PC-9 (cell line): ENCODE data around the gene GFAP. TPM values are rescaled to one million over a fixed set of nuclear protein-coding genes. Genes with fewer than 3 reads are reported as not detected.

ENCODE experiments used
- BruUV-seq: library from RNA; stranded (reverse); fragments of 400-500 nt; replicated peaks from 2 replicates; lab custom pipeline; 2021; lab: Mats Ljungman, UMichigan
- CTCF ChIA-PET: fragments of 300-600 bp; sonication (Branson Sonifier 250); formaldehyde crosslinking; loops from one replicate; lab custom pipeline; 2022; ENCODE audit warnings: antibody characterized with exemption; lab: Charles Lee
- POLR2A ChIA-PET: fragments of 300-600 bp; sonication (Branson Sonifier 250); formaldehyde crosslinking; loops from one replicate; lab custom pipeline; 2022; ENCODE audit warnings: antibody characterized with exemption; ENCODE audit not compliant: unreplicated experiment; lab: Charles Lee
- DNase-seq, 2 experiments: peaks; one replicate each; pipeline versions ENCODE4 v3.0.0 to v3.0.0-alpha.2; 2015 to 2022; ENCODE audit warnings: mixed read lengths in 1 of 2
- H2AFZ ChIP-seq: fragments of 200-600 bp; sonication (generic); 2 replicates; pipeline ENCODE4 v1.8.1; 2017; ENCODE audit warnings: antibody characterized with exemption
- H3F3A ChIP-seq: fragments of 200-600 bp; sonication (generic); 2 replicates; pipeline ENCODE4 v1.8.1; 2017; ENCODE audit warnings: antibody characterized with exemption, mild to moderate bottlenecking, low read depth; ENCODE audit not compliant: insufficient read depth
- H3K27ac ChIP-seq: fragments of 200-600 bp; sonication (generic); 2 replicates; pipeline ENCODE4 v1.6.1; 2016; ENCODE audit warnings: mixed run types
- H3K27me3 ChIP-seq: fragments of 200-600 bp; sonication (generic); 2 replicates; pipeline ENCODE4 v1.6.1; 2016; ENCODE audit warnings: low read depth, mixed run types; ENCODE audit not compliant: insufficient read depth
- H3K36me3 ChIP-seq: fragments of 200-600 bp; sonication (generic); 2 replicates; pipeline ENCODE4 v1.6.1; 2016; ENCODE audit warnings: low read depth, mixed run types
- H3K4me1 ChIP-seq: fragments of 200-600 bp; sonication (generic); replicated peaks from 2 replicates; pipeline ENCODE4 v1.6.1; 2016; ENCODE audit warnings: mixed run types; ENCODE audit not compliant: insufficient read depth
- H3K4me2 ChIP-seq: fragments of 200-600 bp; sonication (generic); 2 replicates; pipeline ENCODE4 v1.6.1; 2017; ENCODE audit warnings: mixed run types
- H3K4me3 ChIP-seq: fragments of 200-600 bp; sonication (generic); 2 replicates; pipeline ENCODE4 v1.6.1; 2016; ENCODE audit warnings: mixed run types
- H3K79me2 ChIP-seq: fragments of 200-600 bp; sonication (generic); 2 replicates; pipeline ENCODE4 v1.6.1; 2017; ENCODE audit warnings: low read depth, mixed run types
- H3K9me2 ChIP-seq: fragments of 200-600 bp; sonication (generic); 2 replicates; pipeline ENCODE4 v1.8.1; 2017; ENCODE audit warnings: mild to moderate bottlenecking; ENCODE audit not compliant: insufficient read depth
- H3K9me3 ChIP-seq: fragments of 200-600 bp; sonication (generic); 2 replicates; pipeline ENCODE4 v1.8.1; 2016; ENCODE audit warnings: low read depth; ENCODE audit not compliant: insufficient read depth
- H4K20me1 ChIP-seq: fragments of 200-600 bp; sonication (generic); 2 replicates; pipeline ENCODE4 v1.8.1; 2017; ENCODE audit not compliant: insufficient read depth
- CTCF ChIP-seq: fragments of 200-600 bp; sonication (generic); conservative IDR thresholded peaks from 2 replicates; pipeline ENCODE4 v1.6.1; 2017; ENCODE audit warnings: mixed run types, antibody characterized with exemption, mild to moderate bottlenecking, moderate library complexity
- EZH2 ChIP-seq: fragments of 200-600 bp; sonication (generic); IDR thresholded peaks from 2 replicates; pipeline ENCODE4 v1.8.0; 2017; ENCODE audit warnings: antibody characterized with exemption, low read depth
- intact Hi-C: fragments of 100-400 bp; cut with micrococcal nuclease; formaldehyde crosslinking; loops from one replicate; pipeline ENCODE4 v1.10.0; 2022; ENCODE audit not compliant: unreplicated experiment
- total RNA-seq: library from RNA; stranded (reverse); gene quantifications from 2 replicates; pipeline ENCODE4 v1.2.3, GENCODE V29; 2021

The GFAP gene
- total RNA-seq, 1 experiment from 2014 or later, result not detected

- ChIA-PET POLR2A (interaction anchor here (0.5 kb wide), 1 partner anchor 351 kb away, joined by 4 read pairs; no protein-coding TSS in a partner anchor), CTCF (interaction anchor here (0.6 kb wide), 1 partner anchor 840 kb away, joined by 4 read pairs; no protein-coding TSS in a partner anchor)
- H2AFZ ChIP-seq, result no peak overlapping the region
- no peak overlapping the region for H3K4me3 ChIP-seq
- no peak overlapping the region for H3K4me2 ChIP-seq
- DNase-seq, result no peak
- TF ChIP-seq CTCF (no peak), EZH2 (no peak)
- no peaks in the 10 kb centered on the region for H3K9me3 ChIP-seq
- intact Hi-C loops, result loop anchor here (5.0 kb wide), 1 partner anchor 238 kb away; the partner anchor contains the start of gene PLCD3
- no TSS peak for BruUV-seq
- no peak overlapping the region for H3K27ac ChIP-seq
- 0 out of 2 replicates have a peak, but pooled peaks cover 9% of the 10 kb centered on the region for H3F3A ChIP-seq
- no peaks in the 10 kb centered on the region for H3K9me2 ChIP-seq
- H4K20me1 ChIP-seq, result peaks cover 24% of the 10 kb centered on the region
- H3K4me1 ChIP-seq, result peaks cover 9% of the 10 kb centered on the region
- H3K79me2 ChIP-seq, result peaks cover 85% of the 10 kb centered on the region
- peaks cover 12% of the 10 kb centered on the region; the same call in 1 of the 2 replicates for H3K36me3 ChIP-seq
- H3K27me3 ChIP-seq, result no peaks in the 10 kb centered on the region
Observed at GRCh38 chr17:44894642-44895041, 20.7 kb downstream of the GFAP start.

- Histone ChIP-seq H3K79me2 (peaks cover 87% of the 10 kb centered on the region), H3K9me2 (no peaks in the 10 kb centered on the region), H3K4me2 (no peak overlapping the region), H3K27me3 (no peaks in the 10 kb centered on the region), H3K27ac (no peak overlapping the region), H3K4me1 (no peaks in the 10 kb centered on the region), H4K20me1 (peaks cover 47% of the 10 kb centered on the region), H3F3A (peaks cover 4% of the 10 kb centered on the region; the same call in 1 of the 2 replicates), H2AFZ (no peak overlapping the region), H3K9me3 (no peaks in the 10 kb centered on the region), H3K36me3 (peaks cover 12% of the 10 kb centered on the region; the same call in 1 of the 2 replicates), H3K4me3 (no peak overlapping the region)
- POLR2A ChIA-PET, result no interaction called here
- DNase-seq, result no peak
- no TSS peak for BruUV-seq
- intact Hi-C loops, result no loop called here
- CTCF ChIA-PET, result interaction anchor here (0.6 kb wide), 1 partner anchor 162 kb away, joined by 7 read pairs; no protein-coding TSS in a partner anchor
- no peak for TF ChIP-seq CTCF
- no peak for TF ChIP-seq EZH2
Observed at GRCh38 chr17:44892250-44892649, 23.1 kb downstream of the GFAP start.

GRCh38 chr17:44889003-44889402, 26.3 kb downstream of the GFAP start:
- no peaks in the 10 kb centered on the region for H3K9me2 ChIP-seq
- no peaks in the 10 kb centered on the region for H3K27me3 ChIP-seq
- CTCF ChIA-PET, result no interaction called here
- H3K9me3 ChIP-seq, result no peaks in the 10 kb centered on the region
- no peak overlapping the region for H2AFZ ChIP-seq
- H3F3A ChIP-seq, result peaks cover 4% of the 10 kb centered on the region; the same call in 1 of the 2 replicates
- TF ChIP-seq CTCF (no peak), EZH2 (no peak)
- H3K4me2 ChIP-seq, result no peak overlapping the region
- H3K27ac ChIP-seq, result no peak overlapping the region
- no TSS peak for BruUV-seq
- H3K4me1 ChIP-seq, result no peaks in the 10 kb centered on the region
- H3K36me3 ChIP-seq, result peaks cover 29% of the 10 kb centered on the region
- no peak overlapping the region for H3K4me3 ChIP-seq
- intact Hi-C loops, result no loop called here
- H4K20me1 ChIP-seq, result peaks cover 37% of the 10 kb centered on the region
- peaks cover 55% of the 10 kb centered on the region for H3K79me2 ChIP-seq
- no peak for DNase-seq
- POLR2A ChIA-PET, result no interaction called here
